Liver (tissue), 9 donors: ENCODE data around the gene ARID5B. TPM values are rescaled to one million over a fixed set of nuclear protein-coding genes. Genes with fewer than 3 reads are reported as not detected.

Experiments used
- DNase-seq: peaks from one replicate; pipeline ENCODE4 v3.0.0-alpha.2; 2017; ENCODE audit warnings: low spot score
- H3K27ac ChIP-seq, 2 donors: one replicate each; pipeline ENCODE4 v1.7.0; 2013; ENCODE audit warnings: inconsistent platforms in 2 of 2, low read length in 2 of 2, control low read depth in 1 of 2, low read depth in 1 of 2, mild to moderate bottlenecking in 1 of 2
- H3K27me3 ChIP-seq, 4 donors: one replicate each; pipeline versions ENCODE4 v1.6.1 to v1.7.0; 2013; ENCODE audit warnings: low read length in 3 of 4, inconsistent platforms in 1 of 4, mild to moderate bottlenecking in 1 of 4, moderate library complexity in 1 of 4; ENCODE audit not compliant: control insufficient read depth in 4 of 4, insufficient read depth in 4 of 4
- H3K36me3 ChIP-seq, 4 donors: one replicate each; pipeline versions ENCODE4 v1.6.1 to v1.7.0; 2013; ENCODE audit warnings: low read length in 3 of 4, mild to moderate bottlenecking in 3 of 4, low read depth in 1 of 4, moderate library complexity in 1 of 4; ENCODE audit not compliant: control insufficient read depth in 4 of 4, insufficient read depth in 3 of 4
- H3K4me1 ChIP-seq, 4 donors: one replicate each; pipeline versions ENCODE4 v1.6.1 to v1.7.0; 2013; ENCODE audit warnings: low read length in 3 of 4, mild to moderate bottlenecking in 3 of 4, moderate library complexity in 1 of 4; ENCODE audit not compliant: control insufficient read depth in 4 of 4, insufficient read depth in 4 of 4
- H3K4me3 ChIP-seq, 3 donors: one replicate each; pipeline versions ENCODE4 v1.6.1 to v1.7.0; 2013; ENCODE audit warnings: low read length in 3 of 3, control low read depth in 1 of 3, low read depth in 1 of 3, mild to moderate bottlenecking in 1 of 3
- H3K9ac ChIP-seq, 2 donors: one replicate each; pipeline ENCODE4 v1.7.0; 2013; ENCODE audit warnings: low read length in 2 of 2, mild to moderate bottlenecking in 2 of 2, moderate library complexity in 2 of 2, control low read depth in 1 of 2, low read depth in 1 of 2
- H3K9me3 ChIP-seq, 4 donors: one replicate each; pipeline versions ENCODE4 v1.6.1 to v1.7.0; 2013; ENCODE audit warnings: low read length in 3 of 4; ENCODE audit not compliant: control insufficient read depth in 4 of 4
- EGR1 ChIP-seq, 2 donors: IDR thresholded peaks; 2 replicates each; pipeline ENCODE4 v1.6.1; 2016 to 2018; ENCODE audit warnings: antibody characterized with exemption in 2 of 2, low read depth in 2 of 2
- FOXA1 ChIP-seq: IDR thresholded peaks from 2 replicates; pipeline ENCODE4 v1.6.1; 2016; ENCODE audit warnings: antibody characterized with exemption
- FOXA2 ChIP-seq: IDR thresholded peaks from 2 replicates; pipeline ENCODE4 v1.6.1; 2016; ENCODE audit warnings: antibody characterized with exemption
- GABPA ChIP-seq, 2 donors: IDR thresholded peaks in 1 of 2; conservative IDR thresholded peaks in 1 of 2; 2 replicates each; pipeline ENCODE4 v1.6.1; 2016; ENCODE audit warnings: antibody characterized with exemption in 2 of 2, mild to moderate bottlenecking in 1 of 2, moderate library complexity in 1 of 2
- HNF4A ChIP-seq, 2 donors: conservative IDR thresholded peaks; 2 replicates each; pipeline ENCODE4 v1.6.1; 2016; ENCODE audit warnings: antibody characterized with exemption in 2 of 2, mild to moderate bottlenecking in 2 of 2
- HNF4G ChIP-seq: IDR thresholded peaks from 2 replicates; pipeline ENCODE4 v1.6.1; 2016; ENCODE audit warnings: antibody characterized with exemption
- JUND ChIP-seq, 2 donors: IDR thresholded peaks; 2 replicates each; pipeline ENCODE4 v1.6.1; 2016; ENCODE audit warnings: antibody characterized with exemption in 2 of 2
- NR2F2 ChIP-seq: IDR thresholded peaks from 2 replicates; pipeline ENCODE4 v1.6.1; 2016; ENCODE audit warnings: antibody characterized with exemption
- RAD21 ChIP-seq, 2 donors: IDR thresholded peaks; 2 replicates each; pipeline ENCODE4 v1.6.1; 2016; ENCODE audit warnings: antibody characterized with exemption in 2 of 2, mild to moderate bottlenecking in 2 of 2
- REST ChIP-seq: IDR thresholded peaks from 2 replicates; pipeline ENCODE4 v1.6.1; 2016; ENCODE audit warnings: antibody characterized with exemption, mild to moderate bottlenecking
- RXRA ChIP-seq, 2 donors: IDR thresholded peaks; 2 replicates each; pipeline ENCODE4 v1.6.1; 2017 to 2018; ENCODE audit warnings: antibody characterized with exemption in 2 of 2, mild to moderate bottlenecking in 1 of 2
- SP1 ChIP-seq: IDR thresholded peaks from 2 replicates; pipeline ENCODE4 v1.6.1; 2018; ENCODE audit warnings: antibody characterized with exemption, mild to moderate bottlenecking
- TAF1 ChIP-seq: conservative IDR thresholded peaks from 2 replicates; pipeline ENCODE4 v1.6.1; 2016; ENCODE audit warnings: antibody characterized with exemption, mild to moderate bottlenecking
- YY1 ChIP-seq: IDR thresholded peaks from 2 replicates; pipeline ENCODE4 v1.6.1; 2016; ENCODE audit warnings: antibody characterized with exemption, mild to moderate bottlenecking
- WGBS: extraction: QIAGEN DNeasy Blood & Tissue Kit; methylation state at CpG from one replicate; pipeline ENCODE4 v1.1.7; 2013; 5-methylcytosine and 5-hydroxymethylcytosine counted together
- polyA plus RNA-seq, 2 donors: library from polyadenylated mRNA; stranded (reverse) in 1 of 2; unstranded in 1 of 2; fragments of 200-250 nt in 1 of 2; fragments of >200 nt in 1 of 2; fragmentation: Nextera tagmentation in 1 of 2; extraction: Ambion mirVana in 1 of 2; gene quantifications; one replicate each; pipeline versions ENCODE4 v1.2.1 to v1.2.3, GENCODE V29; 2013 to 2015
- total RNA-seq, 2 donors: library from RNA; depleted of rRNA; stranded (reverse); fragments of >200 nt; gene quantifications; one replicate each; pipeline ENCODE4 v1.2.3, GENCODE V29; 2014
- TF ChIP-seq, protein P1 (sequence below): IDR thresholded peaks from 2 replicates; pipeline ENCODE4 v1.6.1; 2016; ENCODE audit warnings: antibody characterized with exemption
- TF ChIP-seq, protein P2 (sequence below): IDR thresholded peaks from 2 replicates; pipeline ENCODE4 v1.6.1; 2016; ENCODE audit warnings: antibody characterized with exemption
- TF ChIP-seq, protein P3 (sequence below): IDR thresholded peaks from 2 replicates; pipeline ENCODE4 v1.6.1; 2016; ENCODE audit warnings: antibody characterized with exemption
- TF ChIP-seq, protein P4 (sequence below): fragments of 150-350 bp; IDR thresholded peaks from 2 replicates; pipeline ENCODE4 v1.5.1; 2017; ENCODE audit warnings: improper control_type of control experiment, low read depth, low read length; ENCODE audit not compliant: missing input control
- donor health status: healthy.
- donor health status: healthy.
- donor health status: healthy.
- donor health status: healthy.
- donor health status: healthy.

ARID5B gene
- total and polyA plus RNA-seq, 4 donors: 1.3 to 6.4 (median 5.2) TPM

DNA sequence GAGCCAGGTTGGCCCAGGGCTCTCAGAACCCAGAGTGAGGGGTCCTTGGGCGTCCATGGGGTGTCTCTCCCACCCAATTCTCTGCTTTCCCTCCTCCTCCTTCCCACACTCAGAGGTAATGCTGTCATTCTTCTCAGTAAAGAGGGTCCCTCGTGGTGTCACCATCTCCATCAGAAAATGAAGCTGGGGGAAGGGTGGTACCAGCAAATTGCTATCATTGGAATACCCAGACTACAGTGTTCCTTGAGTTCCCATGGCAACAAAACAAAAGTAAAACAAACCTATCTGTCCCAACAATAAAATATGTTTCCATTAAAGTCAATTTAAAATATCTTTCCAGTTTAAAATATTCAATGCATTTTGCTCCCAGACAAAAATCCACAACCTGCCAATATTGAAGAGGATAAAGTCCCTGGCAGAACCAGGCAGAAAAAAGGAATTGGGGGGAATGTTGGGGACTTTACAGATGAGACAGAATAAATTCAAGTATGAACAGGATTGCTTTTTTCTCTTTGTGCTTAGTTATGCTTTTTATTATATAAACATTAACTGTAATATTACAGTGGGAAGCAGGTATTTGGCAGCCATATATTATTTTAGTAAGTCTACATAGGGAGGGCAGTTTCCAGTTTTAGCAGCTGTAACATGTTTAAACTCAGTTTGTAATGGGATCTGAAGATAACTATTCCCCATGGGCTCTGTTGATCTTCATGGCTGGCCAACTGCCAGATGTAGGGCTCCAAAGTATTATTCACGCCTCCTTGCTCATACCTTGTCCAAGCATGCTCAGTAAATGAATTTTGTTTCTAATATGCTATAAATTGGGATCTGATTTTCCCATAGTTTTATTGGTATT lies 182.1 kb downstream of the ARID5B start (continued):
- TF ChIP-seq, protein P1, sequence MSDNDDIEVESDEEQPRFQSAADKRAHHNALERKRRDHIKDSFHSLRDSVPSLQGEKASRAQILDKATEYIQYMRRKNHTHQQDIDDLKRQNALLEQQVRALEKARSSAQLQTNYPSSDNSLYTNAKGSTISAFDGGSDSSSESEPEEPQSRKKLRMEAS: no peak
- no peak for TF ChIP-seq FOXA2
- TF ChIP-seq, protein P2, sequence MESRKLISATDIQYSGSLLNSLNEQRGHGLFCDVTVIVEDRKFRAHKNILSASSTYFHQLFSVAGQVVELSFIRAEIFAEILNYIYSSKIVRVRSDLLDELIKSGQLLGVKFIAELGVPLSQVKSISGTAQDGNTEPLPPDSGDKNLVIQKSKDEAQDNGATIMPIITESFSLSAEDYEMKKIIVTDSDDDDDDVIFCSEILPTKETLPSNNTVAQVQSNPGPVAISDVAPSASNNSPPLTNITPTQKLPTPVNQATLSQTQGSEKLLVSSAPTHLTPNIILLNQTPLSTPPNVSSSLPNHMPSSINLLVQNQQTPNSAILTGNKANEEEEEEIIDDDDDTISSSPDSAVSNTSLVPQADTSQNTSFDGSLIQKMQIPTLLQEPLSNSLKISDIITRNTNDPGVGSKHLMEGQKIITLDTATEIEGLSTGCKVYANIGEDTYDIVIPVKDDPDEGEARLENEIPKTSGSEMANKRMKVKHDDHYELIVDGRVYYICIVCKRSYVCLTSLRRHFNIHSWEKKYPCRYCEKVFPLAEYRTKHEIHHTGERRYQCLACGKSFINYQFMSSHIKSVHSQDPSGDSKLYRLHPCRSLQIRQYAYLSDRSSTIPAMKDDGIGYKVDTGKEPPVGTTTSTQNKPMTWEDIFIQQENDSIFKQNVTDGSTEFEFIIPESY: no peak
- no peak for TF ChIP-seq EGR1 (IDR thresholded peaks at IDR 0.05; ENCODE audit: low read depth in 2 of 2)

DNA sequence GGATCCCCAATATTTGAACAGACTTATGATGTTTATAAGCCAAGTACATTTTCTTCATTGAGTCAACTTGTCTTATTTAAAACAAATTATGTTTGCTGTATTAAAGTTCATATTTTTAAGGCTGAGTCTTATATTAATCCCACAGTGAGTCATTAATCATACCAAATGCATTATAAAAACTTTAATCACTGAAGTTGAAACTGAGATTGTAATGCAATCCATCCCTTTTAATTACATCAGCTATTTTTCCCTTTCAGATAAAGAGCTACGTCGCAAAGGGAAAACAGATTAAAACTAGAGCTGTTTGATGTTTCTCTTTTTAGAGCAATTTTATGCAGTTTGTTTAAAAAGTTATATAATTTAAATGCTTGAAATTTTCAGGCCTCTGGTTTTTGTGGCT lies 183.0 kb downstream of the ARID5B start:
- H3K9me3 ChIP-seq: no peaks in the 10 kb centered on the region
- no peak overlapping the region for H3K27ac ChIP-seq
- TF ChIP-seq NR2F2 (no peak), FOXA1 (no peak), FOXA2 (no peak), HNF4G (no peak), EGR1 (IDR thresholded peaks at IDR 0.05; ENCODE audit: low read depth in 2 of 2) (no peak), RAD21 (IDR thresholded peaks at IDR 0.05) (no peak), TAF1 (no peak), JUND (IDR thresholded peaks at IDR 0.05) (no peak), RXRA (IDR thresholded peaks at IDR 0.05) (no peak)
- TF ChIP-seq, protein P3, sequence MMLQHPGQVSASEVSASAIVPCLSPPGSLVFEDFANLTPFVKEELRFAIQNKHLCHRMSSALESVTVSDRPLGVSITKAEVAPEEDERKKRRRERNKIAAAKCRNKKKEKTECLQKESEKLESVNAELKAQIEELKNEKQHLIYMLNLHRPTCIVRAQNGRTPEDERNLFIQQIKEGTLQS: no peak
- TF ChIP-seq, protein P2: no peak
- TF ChIP-seq, protein P4, sequence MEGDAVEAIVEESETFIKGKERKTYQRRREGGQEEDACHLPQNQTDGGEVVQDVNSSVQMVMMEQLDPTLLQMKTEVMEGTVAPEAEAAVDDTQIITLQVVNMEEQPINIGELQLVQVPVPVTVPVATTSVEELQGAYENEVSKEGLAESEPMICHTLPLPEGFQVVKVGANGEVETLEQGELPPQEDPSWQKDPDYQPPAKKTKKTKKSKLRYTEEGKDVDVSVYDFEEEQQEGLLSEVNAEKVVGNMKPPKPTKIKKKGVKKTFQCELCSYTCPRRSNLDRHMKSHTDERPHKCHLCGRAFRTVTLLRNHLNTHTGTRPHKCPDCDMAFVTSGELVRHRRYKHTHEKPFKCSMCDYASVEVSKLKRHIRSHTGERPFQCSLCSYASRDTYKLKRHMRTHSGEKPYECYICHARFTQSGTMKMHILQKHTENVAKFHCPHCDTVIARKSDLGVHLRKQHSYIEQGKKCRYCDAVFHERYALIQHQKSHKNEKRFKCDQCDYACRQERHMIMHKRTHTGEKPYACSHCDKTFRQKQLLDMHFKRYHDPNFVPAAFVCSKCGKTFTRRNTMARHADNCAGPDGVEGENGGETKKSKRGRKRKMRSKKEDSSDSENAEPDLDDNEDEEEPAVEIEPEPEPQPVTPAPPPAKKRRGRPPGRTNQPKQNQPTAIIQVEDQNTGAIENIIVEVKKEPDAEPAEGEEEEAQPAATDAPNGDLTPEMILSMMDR: no peak
- no peak for DNase-seq
- H3K4me3 ChIP-seq: no peak overlapping the region
- peaks cover 5 to 15% (median 11%) of the 10 kb centered on the region in 4 donors for H3K36me3 ChIP-seq
- H3K4me1 ChIP-seq: peaks cover 0 to 8% (median 0%) of the 10 kb centered on the region in 4 donors
- 77% methylated on average over 2 of the region's 2 CpGs for WGBS
- no peaks in the 10 kb centered on the region for H3K27me3 ChIP-seq
- H3K9ac ChIP-seq: no peak overlapping the region

DNA sequence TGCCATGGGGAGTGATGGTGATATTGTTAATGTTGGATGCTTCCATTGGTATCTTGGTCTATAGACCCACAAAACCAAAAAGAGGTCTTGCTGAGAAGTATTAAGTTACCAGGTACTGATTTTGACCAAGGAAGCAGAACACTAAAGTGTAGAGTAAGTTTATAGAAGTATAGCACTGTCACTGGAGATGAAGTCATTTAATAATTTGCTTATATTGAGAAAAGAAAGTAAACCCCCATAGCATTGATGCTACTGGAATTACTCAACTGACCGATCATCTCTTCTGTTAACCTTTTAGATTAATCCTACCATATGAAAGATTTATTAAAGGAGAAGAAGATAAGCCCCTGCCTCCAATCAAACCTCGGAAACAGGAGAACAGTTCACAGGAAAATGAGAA lies 183.9 kb downstream of the ARID5B start:
- Histone ChIP-seq H3K27me3 (no peaks in the 10 kb centered on the region), H3K4me3 (no peak overlapping the region), H3K4me1 (peaks cover 0 to 8% (median 0%) of the 10 kb centered on the region in 4 donors), H3K9me3 (no peaks in the 10 kb centered on the region), H3K9ac (no peak overlapping the region), H3K27ac (no peak overlapping the region), H3K36me3 (peaks cover 5 to 16% (median 11%) of the 10 kb centered on the region in 4 donors)
- WGBS: 96% methylated on average over 2 of the region's 2 CpGs
- no peak for DNase-seq
- TF ChIP-seq REST (no peak), JUND (IDR thresholded peaks at IDR 0.05) (no peak), GABPA (IDR thresholded peaks at IDR 0.05 in 1 of 2, conservative IDR thresholded peaks at IDR 0.05 in 1 of 2) (no peak), HNF4A (conservative IDR thresholded peaks at IDR 0.05) (no peak), NR2F2 (no peak), TAF1 (no peak), SP1 (no peak), YY1 (no peak)
- TF ChIP-seq, protein P1: no peak
- TF ChIP-seq, protein P3: no peak
